ENCODE measurements around the gene CARM1. TPM values are rescaled to one million over a fixed set of nuclear protein-coding genes. Genes with fewer than 3 reads are reported as not detected.

The CARM1 gene
- total and polyA plus RNA-seq, 8 donors, result 13.0 to 24.7 (median 16.6) TPM

DNA sequence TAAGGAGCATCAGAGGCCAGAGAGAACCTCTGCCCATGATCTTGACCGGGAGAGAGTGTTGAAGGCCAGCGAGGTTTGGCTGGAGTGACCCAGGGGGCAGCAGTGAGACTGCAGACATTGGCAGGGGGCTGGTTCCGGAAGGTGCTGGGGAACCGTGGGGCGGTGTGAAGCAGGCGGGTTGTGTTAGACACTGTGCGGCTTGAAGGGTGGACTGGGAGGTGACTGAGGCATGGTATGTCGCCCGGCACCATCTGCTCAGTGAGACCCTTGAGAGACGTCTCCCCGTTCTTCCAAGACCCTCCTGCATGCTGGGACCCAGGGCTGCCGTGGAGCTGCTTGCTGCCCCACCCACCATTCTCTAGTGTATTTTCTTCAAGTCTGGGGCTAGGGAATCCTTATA, 24.6 kb downstream of the CARM1 start:
- intact Hi-C loops (cut with DNase I), result no loop called here
- TF ChIP-seq, protein P1, sequence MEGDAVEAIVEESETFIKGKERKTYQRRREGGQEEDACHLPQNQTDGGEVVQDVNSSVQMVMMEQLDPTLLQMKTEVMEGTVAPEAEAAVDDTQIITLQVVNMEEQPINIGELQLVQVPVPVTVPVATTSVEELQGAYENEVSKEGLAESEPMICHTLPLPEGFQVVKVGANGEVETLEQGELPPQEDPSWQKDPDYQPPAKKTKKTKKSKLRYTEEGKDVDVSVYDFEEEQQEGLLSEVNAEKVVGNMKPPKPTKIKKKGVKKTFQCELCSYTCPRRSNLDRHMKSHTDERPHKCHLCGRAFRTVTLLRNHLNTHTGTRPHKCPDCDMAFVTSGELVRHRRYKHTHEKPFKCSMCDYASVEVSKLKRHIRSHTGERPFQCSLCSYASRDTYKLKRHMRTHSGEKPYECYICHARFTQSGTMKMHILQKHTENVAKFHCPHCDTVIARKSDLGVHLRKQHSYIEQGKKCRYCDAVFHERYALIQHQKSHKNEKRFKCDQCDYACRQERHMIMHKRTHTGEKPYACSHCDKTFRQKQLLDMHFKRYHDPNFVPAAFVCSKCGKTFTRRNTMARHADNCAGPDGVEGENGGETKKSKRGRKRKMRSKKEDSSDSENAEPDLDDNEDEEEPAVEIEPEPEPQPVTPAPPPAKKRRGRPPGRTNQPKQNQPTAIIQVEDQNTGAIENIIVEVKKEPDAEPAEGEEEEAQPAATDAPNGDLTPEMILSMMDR (IDR thresholded peaks at IDR 0.05), result no peak
- Histone ChIP-seq H3K27me3 (no peaks in the 10 kb centered on the region), H3K9me3 (no peaks in the 10 kb centered on the region), H3K4me1 (peaks cover 0 to 29% (median 7%) of the 10 kb centered on the region in 3 donors), H3K36me3 (no peaks in the 10 kb centered on the region), H3K27ac (no peak overlapping the region), H3K4me3 (no peak overlapping the region)
- FAIRE-seq, result no peak
- WGBS, 2 donors, result 90 to 95% methylated on average over 12 of the region's 12 CpGs
- ATAC-seq, result no peak
- no peak for DNase-seq

DNA sequence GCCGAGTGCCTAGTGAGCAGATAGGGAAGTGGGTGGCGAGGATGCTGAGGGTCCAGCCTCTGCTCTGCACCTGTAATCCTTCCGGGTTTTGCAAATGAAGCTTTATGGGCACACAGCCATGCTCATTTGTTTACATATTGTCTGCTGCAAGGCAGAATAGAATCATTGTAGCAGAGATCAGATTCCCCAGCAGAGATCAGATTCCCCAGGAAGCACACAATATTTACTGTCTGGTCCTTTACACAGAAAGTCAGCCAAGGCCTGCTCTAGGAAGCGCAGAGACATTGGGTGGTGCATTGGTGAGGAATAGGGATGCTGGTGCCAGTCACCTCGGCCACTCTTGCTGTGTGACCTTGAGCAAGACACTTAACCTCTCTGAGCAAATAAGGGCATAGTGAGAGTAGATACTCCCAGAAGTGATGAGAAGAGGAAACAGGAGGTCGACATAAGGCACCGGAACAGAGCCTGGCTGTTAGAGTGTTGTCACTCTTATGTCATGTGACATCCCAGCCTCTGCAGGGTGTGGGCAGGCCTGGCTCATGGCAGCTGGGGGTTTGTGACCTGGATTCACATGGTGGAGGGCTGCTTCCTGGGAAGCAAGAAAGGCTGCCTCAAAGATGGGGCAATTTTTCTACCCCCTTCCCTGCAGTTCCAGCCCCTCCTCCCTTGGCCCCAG, 25.6 kb downstream of the CARM1 start:
- Histone ChIP-seq H3K27ac (peak overlapping the region in 1 of 4 donors; percentile 27), H3K36me3 (no peaks in the 10 kb centered on the region), H3K27me3 (no peaks in the 10 kb centered on the region), H3K4me3 (no peak overlapping the region), H3K4me1 (peaks cover 0 to 24% (median 7%) of the 10 kb centered on the region in 3 donors), H3K9me3 (no peaks in the 10 kb centered on the region)
- DNase-seq, result no peak
- no peak for FAIRE-seq
- intact Hi-C loops (cut with DNase I), result no loop called here
- ATAC-seq, result peak in 1 of 4 donors; percentile 4
- TF ChIP-seq, protein P1 (IDR thresholded peaks at IDR 0.05), result no peak
- WGBS, 2 donors, result 44 to 50% methylated on average over 7 of the region's 7 CpGs

DNA sequence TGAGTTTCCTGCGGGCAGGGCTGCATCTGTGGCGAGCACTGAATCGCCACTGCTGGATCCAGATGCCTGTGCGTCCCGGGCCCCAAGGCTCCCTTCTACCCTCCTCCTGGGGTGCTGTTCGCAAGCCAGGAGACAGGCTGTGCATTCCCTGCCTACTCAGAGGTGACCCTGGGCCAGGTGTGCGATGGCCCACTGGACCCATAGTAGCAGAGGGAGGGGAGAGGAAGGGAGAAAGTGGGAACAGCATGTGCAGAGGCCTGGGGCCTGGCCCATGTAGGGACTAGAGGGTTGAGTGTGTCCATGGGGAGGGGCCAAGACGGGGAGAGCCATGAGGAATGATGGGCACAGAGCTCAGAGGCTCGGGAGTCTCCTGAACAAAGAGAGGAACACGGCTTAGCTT, 27.3 kb downstream of the CARM1 start:
- WGBS, 2 donors, result 59 to 81% methylated on average over 8 to 10 of the region's 10 CpGs
- Histone ChIP-seq H3K4me1 (peaks cover 0 to 24% (median 7%) of the 10 kb centered on the region in 3 donors), H3K9me3 (no peaks in the 10 kb centered on the region), H3K27ac (peak overlapping the region; percentile 78 to 85 (median 82)), H3K27me3 (no peaks in the 10 kb centered on the region), H3K4me3 (no peak overlapping the region), H3K36me3 (no peaks in the 10 kb centered on the region)
- intact Hi-C loops (cut with DNase I), result no loop called here
- DNase-seq (no peak), ATAC-seq (peak in 3 of 4 donors; percentile 2 to 6 (median 3)), FAIRE-seq (no peak)
- TF ChIP-seq, protein P1 (IDR thresholded peaks at IDR 0.05), result no peak

DNA sequence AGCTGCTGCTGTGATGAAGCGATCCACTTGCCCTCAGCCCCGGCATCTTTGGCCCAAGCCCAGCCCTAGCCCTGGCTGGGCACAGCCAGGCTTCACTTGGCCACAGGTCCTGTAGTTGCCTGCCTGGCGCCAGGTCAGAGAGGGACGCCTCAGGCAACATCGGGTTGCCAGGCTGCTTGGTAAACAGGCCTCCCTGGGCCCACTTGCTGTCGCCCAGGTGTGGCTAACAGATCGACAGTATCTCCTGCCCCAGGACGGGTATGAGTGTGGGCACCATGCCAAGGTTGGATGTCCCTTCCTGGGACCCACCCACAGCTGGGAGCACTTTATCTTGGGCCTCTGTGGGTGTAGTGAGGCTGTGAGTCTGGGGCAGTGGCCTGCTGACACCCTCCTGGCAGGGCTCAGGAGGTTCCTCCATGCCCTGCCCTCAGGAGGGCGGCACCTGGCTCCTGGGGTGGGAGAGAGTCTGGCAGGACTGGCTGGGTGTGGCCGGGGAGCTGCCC, 27.8 kb downstream of the CARM1 start:
- H3K27ac ChIP-seq, result peak overlapping the region; percentile 78 to 85 (median 82)
- peak; percentile 78 to 95 (median 87) for DNase-seq
- no peaks in the 10 kb centered on the region for H3K9me3 ChIP-seq
- no peaks in the 10 kb centered on the region for H3K36me3 ChIP-seq
- no peak for FAIRE-seq
- intact Hi-C loops (cut with DNase I), result no loop called here
- 8 to 16% methylated on average over 10 of the region's 10 CpGs for WGBS, 2 donors
- H3K4me3 ChIP-seq, result no peak overlapping the region
- ATAC-seq, result peak; percentile 92 to 93 (median 93)
- H3K4me1 ChIP-seq, result peaks cover 0 to 24% (median 7%) of the 10 kb centered on the region in 3 donors
- TF ChIP-seq, protein P1 (IDR thresholded peaks at IDR 0.05), result no peak
- no peaks in the 10 kb centered on the region for H3K27me3 ChIP-seq

DNA sequence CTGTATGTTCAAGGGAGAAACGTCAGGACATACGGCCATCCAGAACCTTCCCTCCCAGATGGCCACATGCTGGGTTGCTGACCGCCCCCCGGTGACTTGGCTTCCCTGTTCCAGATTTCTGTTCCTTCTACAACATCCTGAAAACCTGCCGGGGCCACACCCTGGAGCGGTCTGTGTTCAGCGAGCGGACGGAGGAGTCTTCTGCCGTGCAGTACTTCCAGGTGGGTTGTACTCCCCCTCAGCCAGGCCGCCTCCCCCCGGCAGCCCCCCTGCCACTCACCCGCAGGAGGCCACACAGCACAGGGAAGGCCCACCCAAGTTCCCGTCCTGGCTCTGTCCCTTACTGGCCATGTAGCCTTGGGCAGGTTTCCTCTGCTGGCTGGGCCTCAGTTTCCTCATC, 36.6 kb downstream of the CARM1 start:
- DNase-seq, result no peak
- TF ChIP-seq, protein P1 (IDR thresholded peaks at IDR 0.05), result no peak
- Histone ChIP-seq H3K4me3 (no peak overlapping the region), H3K36me3 (peaks cover 0 to 33% (median 3%) of the 10 kb centered on the region in 3 donors), H3K4me1 (no peaks in the 10 kb centered on the region), H3K27ac (no peak overlapping the region), H3K9me3 (no peaks in the 10 kb centered on the region), H3K27me3 (no peaks in the 10 kb centered on the region)
- 90 to 93% methylated on average over 14 of the region's 14 CpGs for WGBS, 2 donors
- ATAC-seq, result no peak
- intact Hi-C loops (cut with DNase I), result no loop called here
- no peak for FAIRE-seq
